ENCODE measurements around the gene ARHGEF16. TPM values are rescaled to one million over a fixed set of nuclear protein-coding genes. Genes with fewer than 3 reads are reported as not detected.

Gene ARHGEF16
- total RNA-seq, 1 experiment from 2014 or later, result 10.1 TPM

GRCh38 chr1:3511306-3511705 is 56.8 kb downstream of the ARHGEF16 start:
- in situ Hi-C loops (cut with HindIII; ENCODE audit: low pct_unique_long_range_greater_than_20kb, low sequenced_read_pairs), result no loop called here
- H3K4me1 ChIP-seq (ENCODE audit: control insufficient read depth, insufficient read depth, low read length), result peaks cover 10% of the 10 kb centered on the region
- no peak for TF ChIP-seq REST (IDR thresholded peaks at IDR 0.05; ENCODE audit: insufficient read depth in 1 of 2, low read depth in 2 of 2, low read length in 1 of 2)
- no peak for TF ChIP-seq SIN3A (IDR thresholded peaks at IDR 0.05; ENCODE audit: borderline replicate concordance, insufficient read depth, low read depth, low read length)
- TF ChIP-seq, protein P1, sequence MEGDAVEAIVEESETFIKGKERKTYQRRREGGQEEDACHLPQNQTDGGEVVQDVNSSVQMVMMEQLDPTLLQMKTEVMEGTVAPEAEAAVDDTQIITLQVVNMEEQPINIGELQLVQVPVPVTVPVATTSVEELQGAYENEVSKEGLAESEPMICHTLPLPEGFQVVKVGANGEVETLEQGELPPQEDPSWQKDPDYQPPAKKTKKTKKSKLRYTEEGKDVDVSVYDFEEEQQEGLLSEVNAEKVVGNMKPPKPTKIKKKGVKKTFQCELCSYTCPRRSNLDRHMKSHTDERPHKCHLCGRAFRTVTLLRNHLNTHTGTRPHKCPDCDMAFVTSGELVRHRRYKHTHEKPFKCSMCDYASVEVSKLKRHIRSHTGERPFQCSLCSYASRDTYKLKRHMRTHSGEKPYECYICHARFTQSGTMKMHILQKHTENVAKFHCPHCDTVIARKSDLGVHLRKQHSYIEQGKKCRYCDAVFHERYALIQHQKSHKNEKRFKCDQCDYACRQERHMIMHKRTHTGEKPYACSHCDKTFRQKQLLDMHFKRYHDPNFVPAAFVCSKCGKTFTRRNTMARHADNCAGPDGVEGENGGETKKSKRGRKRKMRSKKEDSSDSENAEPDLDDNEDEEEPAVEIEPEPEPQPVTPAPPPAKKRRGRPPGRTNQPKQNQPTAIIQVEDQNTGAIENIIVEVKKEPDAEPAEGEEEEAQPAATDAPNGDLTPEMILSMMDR (IDR thresholded peaks at IDR 0.05), result no peak
- no peak for TF ChIP-seq POLR2AphosphoS5 (IDR thresholded peaks at IDR 0.05; ENCODE audit: low read depth, low read length)
- TF ChIP-seq TCF7L2 (IDR thresholded peaks at IDR 0.05; ENCODE audit: low read depth, low read length), result no peak
- no peak overlapping the region for H3K4me3 ChIP-seq (ENCODE audit: low read depth in 2 of 2, low read length in 2 of 2)
- no peaks in the 10 kb centered on the region for H3K9me3 ChIP-seq (ENCODE audit: control insufficient read depth, insufficient read depth, low read depth, low read length)
- H3K36me3 ChIP-seq (ENCODE audit: control insufficient read depth, insufficient read depth, low read length), result no peaks in the 10 kb centered on the region
- ChIA-PET POLR2A (no interaction called here), CTCF (no interaction called here)
- ATAC-seq (no peak), DNase-seq (ENCODE audit: low read depth, low spot score) (no peak)
- H3K27ac ChIP-seq (ENCODE audit: low read length), result no peak overlapping the region
- intact Hi-C loops (cut with micrococcal nuclease; ENCODE audit: unreplicated experiment), result no loop called here
- H3K27me3 ChIP-seq (ENCODE audit: control insufficient read depth, insufficient read depth, low read length), result no peaks in the 10 kb centered on the region
- no TSS peak for BruUV-seq (replicated peaks)

DNA sequence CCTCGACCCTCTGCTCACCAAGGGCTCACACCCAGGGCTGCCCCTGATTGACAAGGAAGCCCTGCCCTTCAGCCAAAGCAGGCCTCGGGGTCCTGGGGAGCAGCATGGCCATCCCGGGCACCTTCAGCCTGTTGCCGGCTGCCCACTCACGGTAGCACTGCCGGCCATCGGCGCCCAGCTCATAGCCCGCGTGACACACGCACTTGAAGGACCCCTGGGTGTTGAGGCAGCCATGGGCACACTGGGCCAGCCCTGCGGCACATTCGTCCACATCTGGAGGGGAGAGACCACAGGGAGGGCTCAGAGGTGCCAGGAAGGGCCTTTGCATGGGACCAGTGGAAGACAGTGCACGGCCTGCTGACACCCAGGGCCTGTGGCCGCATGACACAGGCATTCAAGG is 57.4 kb downstream of the ARHGEF16 start:
- no TSS peak for BruUV-seq (replicated peaks)
- no peak overlapping the region for H3K4me3 ChIP-seq (ENCODE audit: low read depth in 2 of 2, low read length in 2 of 2)
- POLR2A ChIA-PET, result no interaction called here
- in situ Hi-C loops (cut with HindIII; ENCODE audit: low pct_unique_long_range_greater_than_20kb, low sequenced_read_pairs) (no loop called here), intact Hi-C loops (cut with micrococcal nuclease; ENCODE audit: unreplicated experiment) (no loop called here)
- CTCF ChIA-PET, result no interaction called here
- no peak overlapping the region for H3K27ac ChIP-seq (ENCODE audit: low read length)
- ATAC-seq (no peak), DNase-seq (ENCODE audit: low read depth, low spot score) (no peak)
- H3K9me3 ChIP-seq (ENCODE audit: control insufficient read depth, insufficient read depth, low read depth, low read length), result no peaks in the 10 kb centered on the region
- H3K36me3 ChIP-seq (ENCODE audit: control insufficient read depth, insufficient read depth, low read length), result no peaks in the 10 kb centered on the region
- H3K27me3 ChIP-seq (ENCODE audit: control insufficient read depth, insufficient read depth, low read length), result no peaks in the 10 kb centered on the region
- H3K4me1 ChIP-seq (ENCODE audit: control insufficient read depth, insufficient read depth, low read length), result peaks cover 15% of the 10 kb centered on the region
- TF ChIP-seq SIN3A (IDR thresholded peaks at IDR 0.05; ENCODE audit: borderline replicate concordance, insufficient read depth, low read depth, low read length), result no peak

- Histone ChIP-seq H3K27me3 (ENCODE audit: control insufficient read depth, insufficient read depth, low read length) (no peaks in the 10 kb centered on the region), H3K4me1 (ENCODE audit: control insufficient read depth, insufficient read depth, low read length) (peaks cover 12% of the 10 kb centered on the region), H3K4me3 (ENCODE audit: low read depth in 2 of 2, low read length in 2 of 2) (no peak overlapping the region), H3K36me3 (ENCODE audit: control insufficient read depth, insufficient read depth, low read length) (no peaks in the 10 kb centered on the region), H3K9me3 (ENCODE audit: control insufficient read depth, insufficient read depth, low read depth, low read length) (no peaks in the 10 kb centered on the region), H3K27ac (ENCODE audit: low read length) (no peak overlapping the region)
- CTCF ChIA-PET, result no interaction called here
- TF ChIP-seq TCF7L2 (IDR thresholded peaks at IDR 0.05; ENCODE audit: low read depth, low read length) (no peak), SIN3A (IDR thresholded peaks at IDR 0.05; ENCODE audit: borderline replicate concordance, insufficient read depth, low read depth, low read length) (no peak), POLR2AphosphoS5 (IDR thresholded peaks at IDR 0.05; ENCODE audit: low read depth, low read length) (no peak), REST (IDR thresholded peaks at IDR 0.05; ENCODE audit: insufficient read depth in 1 of 2, low read depth in 2 of 2, low read length in 1 of 2) (no peak)
- TF ChIP-seq, protein P1 (IDR thresholded peaks at IDR 0.05), result no peak
- intact Hi-C loops (cut with micrococcal nuclease; ENCODE audit: unreplicated experiment), result no loop called here
- POLR2A ChIA-PET, result no interaction called here
- in situ Hi-C loops (cut with HindIII; ENCODE audit: low pct_unique_long_range_greater_than_20kb, low sequenced_read_pairs), result no loop called here
- DNase-seq (ENCODE audit: low read depth, low spot score) (no peak), ATAC-seq (no peak)
- BruUV-seq (replicated peaks), result no TSS peak
Measured at GRCh38 chr1:3514404-3514803, 59.9 kb downstream of the ARHGEF16 start.
